Liver (tissue), 9 donors: Measurements from ENCODE around the gene GDF9. TPM values are rescaled to one million over a fixed set of nuclear protein-coding genes. Genes with fewer than 3 reads are reported as not detected.

Experiments used
- DNase-seq: peaks from one replicate; pipeline ENCODE4 v3.0.0-alpha.2; 2017; ENCODE audit warnings: low spot score
- H3K27ac ChIP-seq, 2 donors: one replicate each; pipeline ENCODE4 v1.7.0; 2013; ENCODE audit warnings: inconsistent platforms in 2 of 2, low read length in 2 of 2, control low read depth in 1 of 2, low read depth in 1 of 2, mild to moderate bottlenecking in 1 of 2
- H3K27me3 ChIP-seq, 4 donors: one replicate each; pipeline versions ENCODE4 v1.6.1 to v1.7.0; 2013; ENCODE audit warnings: low read length in 3 of 4, inconsistent platforms in 1 of 4, mild to moderate bottlenecking in 1 of 4, moderate library complexity in 1 of 4; ENCODE audit not compliant: control insufficient read depth in 4 of 4, insufficient read depth in 4 of 4
- H3K36me3 ChIP-seq, 4 donors: one replicate each; pipeline versions ENCODE4 v1.6.1 to v1.7.0; 2013; ENCODE audit warnings: low read length in 3 of 4, mild to moderate bottlenecking in 3 of 4, low read depth in 1 of 4, moderate library complexity in 1 of 4; ENCODE audit not compliant: control insufficient read depth in 4 of 4, insufficient read depth in 3 of 4
- H3K4me1 ChIP-seq, 4 donors: one replicate each; pipeline versions ENCODE4 v1.6.1 to v1.7.0; 2013; ENCODE audit warnings: low read length in 3 of 4, mild to moderate bottlenecking in 3 of 4, moderate library complexity in 1 of 4; ENCODE audit not compliant: control insufficient read depth in 4 of 4, insufficient read depth in 4 of 4
- H3K4me3 ChIP-seq, 3 donors: one replicate each; pipeline versions ENCODE4 v1.6.1 to v1.7.0; 2013; ENCODE audit warnings: low read length in 3 of 3, control low read depth in 1 of 3, low read depth in 1 of 3, mild to moderate bottlenecking in 1 of 3
- H3K9ac ChIP-seq, 2 donors: one replicate each; pipeline ENCODE4 v1.7.0; 2013; ENCODE audit warnings: low read length in 2 of 2, mild to moderate bottlenecking in 2 of 2, moderate library complexity in 2 of 2, control low read depth in 1 of 2, low read depth in 1 of 2
- H3K9me3 ChIP-seq, 4 donors: one replicate each; pipeline versions ENCODE4 v1.6.1 to v1.7.0; 2013; ENCODE audit warnings: low read length in 3 of 4; ENCODE audit not compliant: control insufficient read depth in 4 of 4
- CTCF ChIP-seq: fragments of 150-350 bp; IDR thresholded peaks from 2 replicates; pipeline ENCODE4 v1.5.1; 2017; ENCODE audit warnings: improper control_type of control experiment, low read depth, low read length; ENCODE audit not compliant: missing input control
- EGR1 ChIP-seq, 2 donors: IDR thresholded peaks; 2 replicates each; pipeline ENCODE4 v1.6.1; 2016 to 2018; ENCODE audit warnings: antibody characterized with exemption in 2 of 2, low read depth in 2 of 2
- FOXA1 ChIP-seq: IDR thresholded peaks from 2 replicates; pipeline ENCODE4 v1.6.1; 2016; ENCODE audit warnings: antibody characterized with exemption
- FOXA2 ChIP-seq: IDR thresholded peaks from 2 replicates; pipeline ENCODE4 v1.6.1; 2016; ENCODE audit warnings: antibody characterized with exemption
- GABPA ChIP-seq, 2 donors: IDR thresholded peaks in 1 of 2; conservative IDR thresholded peaks in 1 of 2; 2 replicates each; pipeline ENCODE4 v1.6.1; 2016; ENCODE audit warnings: antibody characterized with exemption in 2 of 2, mild to moderate bottlenecking in 1 of 2, moderate library complexity in 1 of 2
- HNF4A ChIP-seq, 2 donors: conservative IDR thresholded peaks; 2 replicates each; pipeline ENCODE4 v1.6.1; 2016; ENCODE audit warnings: antibody characterized with exemption in 2 of 2, mild to moderate bottlenecking in 2 of 2
- HNF4G ChIP-seq: IDR thresholded peaks from 2 replicates; pipeline ENCODE4 v1.6.1; 2016; ENCODE audit warnings: antibody characterized with exemption
- JUND ChIP-seq, 2 donors: IDR thresholded peaks; 2 replicates each; pipeline ENCODE4 v1.6.1; 2016; ENCODE audit warnings: antibody characterized with exemption in 2 of 2
- MAX ChIP-seq: IDR thresholded peaks from 2 replicates; pipeline ENCODE4 v1.6.1; 2016; ENCODE audit warnings: antibody characterized with exemption
- NR2F2 ChIP-seq: IDR thresholded peaks from 2 replicates; pipeline ENCODE4 v1.6.1; 2016; ENCODE audit warnings: antibody characterized with exemption
- RAD21 ChIP-seq, 2 donors: IDR thresholded peaks; 2 replicates each; pipeline ENCODE4 v1.6.1; 2016; ENCODE audit warnings: antibody characterized with exemption in 2 of 2, mild to moderate bottlenecking in 2 of 2
- REST ChIP-seq: IDR thresholded peaks from 2 replicates; pipeline ENCODE4 v1.6.1; 2016; ENCODE audit warnings: antibody characterized with exemption, mild to moderate bottlenecking
- RXRA ChIP-seq, 2 donors: IDR thresholded peaks; 2 replicates each; pipeline ENCODE4 v1.6.1; 2017 to 2018; ENCODE audit warnings: antibody characterized with exemption in 2 of 2, mild to moderate bottlenecking in 1 of 2
- SP1 ChIP-seq: IDR thresholded peaks from 2 replicates; pipeline ENCODE4 v1.6.1; 2018; ENCODE audit warnings: antibody characterized with exemption, mild to moderate bottlenecking
- TAF1 ChIP-seq: conservative IDR thresholded peaks from 2 replicates; pipeline ENCODE4 v1.6.1; 2016; ENCODE audit warnings: antibody characterized with exemption, mild to moderate bottlenecking
- YY1 ChIP-seq: IDR thresholded peaks from 2 replicates; pipeline ENCODE4 v1.6.1; 2016; ENCODE audit warnings: antibody characterized with exemption, mild to moderate bottlenecking
- ZBTB33 ChIP-seq: IDR thresholded peaks from 2 replicates; pipeline ENCODE4 v1.6.1; 2016; ENCODE audit warnings: antibody characterized with exemption
- WGBS: extraction: QIAGEN DNeasy Blood & Tissue Kit; methylation state at CpG from one replicate; pipeline ENCODE4 v1.1.7; 2013; 5-methylcytosine and 5-hydroxymethylcytosine counted together
- polyA plus RNA-seq, 2 donors: library from polyadenylated mRNA; stranded (reverse) in 1 of 2; unstranded in 1 of 2; fragments of 200-250 nt in 1 of 2; fragments of >200 nt in 1 of 2; fragmentation: Nextera tagmentation in 1 of 2; extraction: Ambion mirVana in 1 of 2; gene quantifications; one replicate each; pipeline versions ENCODE4 v1.2.1 to v1.2.3, GENCODE V29; 2013 to 2015
- total RNA-seq, 2 donors: library from RNA; depleted of rRNA; stranded (reverse); fragments of >200 nt; gene quantifications; one replicate each; pipeline ENCODE4 v1.2.3, GENCODE V29; 2014
- TF ChIP-seq, protein P1 (sequence below): IDR thresholded peaks from 2 replicates; pipeline ENCODE4 v1.6.1; 2016; ENCODE audit warnings: antibody characterized with exemption
- donor health status: healthy.
- donor health status: healthy.
- donor health status: healthy.
- donor health status: healthy.
- donor health status: healthy.

The GDF9 gene
- total and polyA plus RNA-seq, 4 donors, result 0.08 to 0.10 (median 0.08) TPM; not detected in 1

- Histone ChIP-seq H3K9me3 (no peaks in the 10 kb centered on the region), H3K27me3 (no peaks in the 10 kb centered on the region), H3K4me3 (peak within 1 kb of the TSS; percentile 54 to 81 (median 72)), H3K4me1 (peaks cover 15 to 47% (median 32%) of the 10 kb centered on the region in 4 donors), H3K36me3 (peaks cover 3 to 22% (median 12%) of the 10 kb centered on the region in 4 donors), H3K9ac (peak within 1 kb of the TSS; percentile 98 to 100), H3K27ac (peak within 1 kb of the TSS; percentile 90 to 98)
- TF ChIP-seq TAF1 (peak; percentile 98), ZBTB33 (peak; percentile 95), NR2F2 (no peak), MAX (peak; percentile 88), FOXA1 (peak; percentile 88), GABPA (IDR thresholded peaks at IDR 0.05 in 1 of 2, conservative IDR thresholded peaks at IDR 0.05 in 1 of 2) (peak in 1 of 2 donors; percentile 76), HNF4G (peak; percentile 98), JUND (IDR thresholded peaks at IDR 0.05) (peak; percentile 86 to 96), CTCF (no peak), RAD21 (IDR thresholded peaks at IDR 0.05) (peak; percentile 34 to 54), SP1 (peak; percentile 97), FOXA2 (peak; percentile 88), YY1 (peak; percentile 94), HNF4A (conservative IDR thresholded peaks at IDR 0.05) (peak; percentile 97 to 98), EGR1 (IDR thresholded peaks at IDR 0.05; ENCODE audit: low read depth in 2 of 2) (peak; percentile 20 to 71), REST (peak; percentile 96), RXRA (IDR thresholded peaks at IDR 0.05) (peak; percentile 91 to 97)
- TF ChIP-seq, protein P1, sequence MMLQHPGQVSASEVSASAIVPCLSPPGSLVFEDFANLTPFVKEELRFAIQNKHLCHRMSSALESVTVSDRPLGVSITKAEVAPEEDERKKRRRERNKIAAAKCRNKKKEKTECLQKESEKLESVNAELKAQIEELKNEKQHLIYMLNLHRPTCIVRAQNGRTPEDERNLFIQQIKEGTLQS, result peak; percentile 67
- 23% methylated on average over 6 of the region's 6 CpGs for WGBS
- DNase-seq, result peak; percentile 61
Observed at GRCh38 chr5:132873119-132873929, 7.1 kb upstream of the GDF9 start, which contains the start of gene LEAP2. TSS of gene LEAP2 (plus strand) at chr5:132873668. CDS start at chr5:132873695, 27 bp downstream.
